ENCODE data around the gene GLS.

DNA sequence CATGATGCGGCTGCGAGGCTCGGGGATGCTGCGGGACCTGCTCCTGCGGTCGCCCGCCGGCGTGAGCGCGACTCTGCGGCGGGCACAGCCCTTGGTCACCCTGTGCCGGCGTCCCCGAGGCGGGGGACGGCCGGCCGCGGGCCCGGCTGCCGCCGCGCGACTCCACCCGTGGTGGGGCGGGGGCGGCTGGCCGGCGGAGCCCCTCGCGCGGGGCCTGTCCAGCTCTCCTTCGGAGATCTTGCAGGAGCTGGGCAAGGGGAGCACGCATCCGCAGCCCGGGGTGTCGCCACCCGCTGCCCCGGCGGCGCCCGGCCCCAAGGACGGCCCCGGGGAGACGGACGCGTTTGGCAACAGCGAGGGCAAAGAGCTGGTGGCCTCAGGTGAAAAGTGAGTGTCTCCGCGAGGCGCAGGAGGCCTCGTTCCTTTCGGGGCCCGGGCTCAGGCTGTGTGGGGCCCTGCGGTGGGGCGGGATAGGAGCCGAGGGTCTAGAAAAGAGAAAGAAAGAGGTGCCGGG is 520 bp downstream of the GLS start:
- TF ChIP-seq POLR2A (IDR thresholded peaks at IDR 0.05) (no peak), POLR2AphosphoS5 (IDR thresholded peaks at IDR 0.05) (no peak)
- TF ChIP-seq, protein P1, sequence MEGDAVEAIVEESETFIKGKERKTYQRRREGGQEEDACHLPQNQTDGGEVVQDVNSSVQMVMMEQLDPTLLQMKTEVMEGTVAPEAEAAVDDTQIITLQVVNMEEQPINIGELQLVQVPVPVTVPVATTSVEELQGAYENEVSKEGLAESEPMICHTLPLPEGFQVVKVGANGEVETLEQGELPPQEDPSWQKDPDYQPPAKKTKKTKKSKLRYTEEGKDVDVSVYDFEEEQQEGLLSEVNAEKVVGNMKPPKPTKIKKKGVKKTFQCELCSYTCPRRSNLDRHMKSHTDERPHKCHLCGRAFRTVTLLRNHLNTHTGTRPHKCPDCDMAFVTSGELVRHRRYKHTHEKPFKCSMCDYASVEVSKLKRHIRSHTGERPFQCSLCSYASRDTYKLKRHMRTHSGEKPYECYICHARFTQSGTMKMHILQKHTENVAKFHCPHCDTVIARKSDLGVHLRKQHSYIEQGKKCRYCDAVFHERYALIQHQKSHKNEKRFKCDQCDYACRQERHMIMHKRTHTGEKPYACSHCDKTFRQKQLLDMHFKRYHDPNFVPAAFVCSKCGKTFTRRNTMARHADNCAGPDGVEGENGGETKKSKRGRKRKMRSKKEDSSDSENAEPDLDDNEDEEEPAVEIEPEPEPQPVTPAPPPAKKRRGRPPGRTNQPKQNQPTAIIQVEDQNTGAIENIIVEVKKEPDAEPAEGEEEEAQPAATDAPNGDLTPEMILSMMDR (IDR thresholded peaks at IDR 0.05), result no peak
